IPS-NIHi11 (cell line): ENCODE data around the gene WDR81.
"Not testable (repeated sequence)": the region's sequence is repeated elsewhere in the genome, so short reads cannot be mapped to it uniquely, and the experiment has no call there.

Experiments
- DNase-seq: peaks from one replicate; pipeline ENCODE4 v3.0.0; 2012; ENCODE audit warnings: mixed read lengths, low spot score

WDR81 gene

GRCh38 chr17:1730326-1731193 is 6.1 kb downstream of the WDR81 start:
- peak; percentile 14 for DNase-seq

- no peak for DNase-seq
Observed at GRCh38 chr17:1731194-1731506, 6.6 kb downstream of the WDR81 start.

GRCh38 chr17:1732241-1732832 is 7.8 kb downstream of the WDR81 start:
- peak; percentile 10 for DNase-seq

- DNase-seq: no peak
Observed at GRCh38 chr17:1732833-1733321, 8.4 kb downstream of the WDR81 start.

GRCh38 chr17:1733759-1734158 is 9.3 kb downstream of the WDR81 start:
- DNase-seq: peak; percentile 10

GRCh38 chr17:1735418-1735817 is 10.9 kb downstream of the WDR81 start:
- DNase-seq: peak; percentile 15

GRCh38 chr17:1735834-1736347 is 11.4 kb downstream of the WDR81 start:
- DNase-seq: peak; percentile 55

GRCh38 chr17:1736348-1737281 is 12.1 kb downstream of the WDR81 start:
- peak; percentile 62 for DNase-seq

GRCh38 chr17:1737531-1738291 is 13.2 kb downstream of the WDR81 start:
- DNase-seq: peak; percentile 7

- not testable (repeated sequence) for DNase-seq
Observed at GRCh38 chr17:1741899-1742298, 17.4 kb downstream of the WDR81 start.

GRCh38 chr17:1742371-1743087 is 18.0 kb downstream of the WDR81 start, which contains the start of gene SERPINF2:
Gene SERPINF2 (plus strand): TSS chr17:1742871. CDS start chr17:1744996, 2,125 bp downstream.
- peak; percentile 18 for DNase-seq

- DNase-seq: no peak
Observed at GRCh38 chr17:1743088-1743439, 18.6 kb downstream of the WDR81 start.

- DNase-seq: peak; percentile 63
Observed at GRCh38 chr17:1744551-1745512, 20.3 kb downstream of the WDR81 start.

- DNase-seq: no peak
Observed at GRCh38 chr17:1745513-1746020, 21.1 kb downstream of the WDR81 start.

- peak; percentile 65 for DNase-seq
Observed at GRCh38 chr17:1746975-1747543, 22.6 kb downstream of the WDR81 start.

GRCh38 chr17:1750628-1751027 is 26.1 kb downstream of the WDR81 start:
- DNase-seq: no peak

- peak; percentile 60 for DNase-seq
Observed at GRCh38 chr17:1752425-1753262, 28.1 kb downstream of the WDR81 start.
